HepG2 (cell line): ENCODE data around the gene GNAL. TPM values are rescaled to one million over a fixed set of nuclear protein-coding genes. Genes with fewer than 3 reads are reported as not detected.

Experiments used
- ATAC-seq: fragments of 200-7000 bp; cut with Tn5 transposase; 3 replicates; pipeline ENCODE4 v1.9.1; 2020; ENCODE audit warnings: mild to moderate bottlenecking, moderate library complexity
- BruUV-seq: library from RNA; stranded (reverse); fragments of 400-500 nt; replicated peaks from 2 replicates; lab custom pipeline; 2021; lab: Mats Ljungman, UMichigan
- CTCF ChIA-PET: fragments of 300-600 bp; formaldehyde crosslinking; extraction: SDS; loops from one replicate; lab custom pipeline; 2021; ENCODE audit warnings: low total read pairs, inconsistent platforms, low intra/inter-chr PET ratio; lab: Yijun Ruan, JAX
- POLR2A ChIA-PET: fragments of 350-600 bp; sonication (Branson Sonifier 250); formaldehyde crosslinking; loops from one replicate; lab custom pipeline; 2020; ENCODE audit warnings: antibody characterized with exemption, inconsistent platforms; lab: Yijun Ruan, JAX
- DNase-seq: peaks from one replicate; pipeline ENCODE4 v3.0.0-alpha.2; 2015; ENCODE audit warnings: low spot score
- FAIRE-seq: peaks from 3 replicates; lab custom pipeline; 2011; peaks lifted over from hg19 to GRCh38; lab: Jason Lieb, UNC
- H2AFZ ChIP-seq: one replicate; pipeline ENCODE4 v1.6.1; 2011; ENCODE audit warnings: low read length, inconsistent platforms
- H3K27ac ChIP-seq: fragments of 300-600 bp; 3 replicates; pipeline ENCODE4 v1.8.0; 2011; ENCODE audit warnings: mixed run types, mild to moderate bottlenecking, mixed read lengths, low read length, inconsistent platforms; ENCODE audit not compliant: insufficient read depth; ENCODE audit errors: extremely low read length
- H3K27me3 ChIP-seq, 2 experiments: fragments of 200-600 bp in 1 of 2; 2 replicates in 1 of 2; 3 replicates in 1 of 2; pipeline versions ENCODE4 v1.6.0 to v1.8.0; 2011; ENCODE audit warnings: low read length in 2 of 2, mild to moderate bottlenecking in 2 of 2, moderate library complexity in 2 of 2, inconsistent platforms in 1 of 2; ENCODE audit not compliant: insufficient read depth in 2 of 2, control insufficient read depth in 1 of 2
- H3K36me3 ChIP-seq, 2 experiments: fragments of 200-600 bp in 1 of 2; replicated peaks in 1 of 2; 2 replicates in 1 of 2; 3 replicates in 1 of 2; pipeline versions ENCODE4 v1.5.1 to v1.8.0; 2011; ENCODE audit warnings: low read length in 2 of 2, inconsistent platforms in 1 of 2; ENCODE audit not compliant: insufficient read depth in 2 of 2, control insufficient read depth in 1 of 2
- H3K4me1 ChIP-seq: 2 replicates; pipeline ENCODE4 v1.5.1; 2012; ENCODE audit warnings: low read length, inconsistent platforms; ENCODE audit not compliant: insufficient read depth
- H3K4me2 ChIP-seq: 2 replicates; pipeline ENCODE4 v1.6.0; 2011; ENCODE audit warnings: low read depth, low read length, inconsistent platforms
- H3K4me3 ChIP-seq, 3 experiments: fragments of 200-600 bp in 1 of 3; sonication (generic), shearing (Covaris generic) in 1 of 3; replicated peaks in 1 of 3; 2 replicates each; pipeline ENCODE4 v1.5.1; 2011 to 2016; ENCODE audit warnings: low read length in 3 of 3, inconsistent platforms in 2 of 3, low read depth in 2 of 3, mild to moderate bottlenecking in 2 of 3, control low read depth in 1 of 3, mixed read lengths in 1 of 3; ENCODE audit not compliant: insufficient read depth in 1 of 3
- H3K79me2 ChIP-seq: one replicate; pipeline ENCODE4 v1.6.1; 2011; ENCODE audit warnings: low read length, inconsistent platforms; ENCODE audit not compliant: insufficient read depth
- H3K9ac ChIP-seq: 2 replicates; pipeline ENCODE4 v1.6.0; 2011; ENCODE audit warnings: mild to moderate bottlenecking, low read depth, low read length, inconsistent platforms; ENCODE audit not compliant: insufficient read depth
- H3K9me3 ChIP-seq: 2 replicates; pipeline ENCODE4 v1.5.1; 2012; ENCODE audit warnings: mild to moderate bottlenecking, low read length
- H4K20me1 ChIP-seq: 2 replicates; pipeline ENCODE4 v1.6.0; 2011; ENCODE audit warnings: inconsistent platforms, mild to moderate bottlenecking, low read length, moderate library complexity; ENCODE audit not compliant: insufficient read depth
- AHR ChIP-seq: IDR thresholded peaks from 2 replicates; pipeline ENCODE4 v1.6.1; 2018; ENCODE audit warnings: missing genetic modification reagents, missing compliant biosample characterization
- BCL6 ChIP-seq: IDR thresholded peaks from 2 replicates; pipeline ENCODE4 v1.6.1; 2016; ENCODE audit warnings: missing genetic modification reagents, missing compliant biosample characterization
- CBX5 ChIP-seq: sonication (generic); formaldehyde crosslinking; IDR thresholded peaks from 2 replicates; pipeline ENCODE4 v1.4.0; 2020; ENCODE audit warnings: missing genetic modification reagents, borderline replicate concordance
- FOSL2 ChIP-seq: sonication (generic); formaldehyde crosslinking; IDR thresholded peaks from 2 replicates; pipeline ENCODE4 v1.4.0; 2020; ENCODE audit warnings: missing genetic modification reagents
- HDAC6 ChIP-seq: fragments of 200-600 bp; sonication (generic); IDR thresholded peaks from 2 replicates; pipeline ENCODE4 v1.7.0; 2017; ENCODE audit warnings: mild to moderate bottlenecking, antibody characterized with exemption, low read length, low read depth
- IRF9 ChIP-seq: sonication (generic); formaldehyde crosslinking; IDR thresholded peaks from 2 replicates; pipeline ENCODE4 v1.8.0; 2022; ENCODE audit warnings: missing genetic modification reagents, mild to moderate bottlenecking, borderline replicate concordance
- JUNB ChIP-seq: sonication (generic); formaldehyde crosslinking; IDR thresholded peaks from 2 replicates; pipeline ENCODE4 v1.8.0; 2022; ENCODE audit warnings: missing genetic modification reagents, mild to moderate bottlenecking, borderline replicate concordance
- NCOR1 ChIP-seq: fragments of 200-600 bp; sonication (generic); IDR thresholded peaks from 2 replicates; pipeline ENCODE4 v1.7.0; 2017; ENCODE audit warnings: antibody characterized with exemption, low read length, borderline replicate concordance
- NRL ChIP-seq: sonication (generic); formaldehyde crosslinking; IDR thresholded peaks from 2 replicates; pipeline ENCODE4 v1.5.0; 2020; ENCODE audit warnings: missing genetic modification reagents, mild to moderate bottlenecking, moderate library complexity, borderline replicate concordance
- RFX5 ChIP-seq: IDR thresholded peaks from 2 replicates; pipeline ENCODE4 v1.6.1; 2011; ENCODE audit warnings: low read depth, low read length, improper control_type of control experiment
- SCMH1 ChIP-seq: sonication (generic); formaldehyde crosslinking; IDR thresholded peaks from 2 replicates; pipeline ENCODE4 v1.9.0; 2021; ENCODE audit warnings: missing genetic modification reagents, mild to moderate bottlenecking, borderline replicate concordance
- SKIL ChIP-seq: sonication (generic); formaldehyde crosslinking; IDR thresholded peaks from 2 replicates; pipeline ENCODE4 v1.8.0; 2022; ENCODE audit warnings: missing genetic modification reagents, mild to moderate bottlenecking, moderate library complexity, borderline replicate concordance
- ZNF274 ChIP-seq: sonication (generic); formaldehyde crosslinking; IDR thresholded peaks from 2 replicates; pipeline ENCODE4 v1.5.1; 2020; ENCODE audit warnings: mild to moderate bottlenecking, missing genetic modification reagents
- ZNF281 ChIP-seq: sonication (generic); formaldehyde crosslinking; IDR thresholded peaks from 2 replicates; pipeline ENCODE4 v1.4.0; 2020; ENCODE audit warnings: missing genetic modification reagents, borderline replicate concordance
- WGBS: methylation state at CpG from one replicate; pipeline ENCODE4 v1.1.6; 2017; ENCODE audit warnings: low lambda C conversion rate; 5-methylcytosine and 5-hydroxymethylcytosine counted together
- in situ Hi-C: cut with HindIII; loops from 2 replicates; pipeline ENCODE4 v1.10.0; 2017; ENCODE audit warnings: low pct_unique_long_range_greater_than_20kb; ENCODE audit not compliant: extremely low pct_ligation_motif_present
- intact Hi-C: fragments of 100-400 bp; cut with micrococcal nuclease; formaldehyde crosslinking; loops from one replicate; pipeline ENCODE4 v1.10.0; 2022; ENCODE audit not compliant: unreplicated experiment
- polyA plus RNA-seq, 8 experiments: library from polyadenylated mRNA; depleted of rRNA in 3 of 8; stranded (reverse) in 7 of 8; unstranded in 1 of 8; fragments of >200 nt; fragmentation: Illumina TruSeq in 4 of 8; extraction: Trizol in 4 of 8; gene quantifications; 2 replicates each; pipeline versions ENCODE4 v1.2.1 to v1.2.3, GENCODE V29; 2011 to 2016; ENCODE audit warnings: low read depth in 4 of 8, missing spikeins in 1 of 8, mixed read lengths in 1 of 8; ENCODE audit not compliant: insufficient read depth in 1 of 8
- total RNA-seq, 5 experiments: library from RNA; depleted of rRNA; stranded (reverse); fragments of >200 nt; fragmentation: Illumina TruSeq; extraction: Trizol; gene quantifications; 2 replicates each; pipeline ENCODE4 v1.2.3, GENCODE V29; 2016; ENCODE audit warnings: low read depth in 1 of 5

GNAL gene
- total and polyA plus RNA-seq, 2 of the 13 experiments (the other 11 are each of a cell fraction or from before 2014, with no cell fraction given) = 0.87 to 1.4 TPM

GRCh38 chr18:11676867-11677266 is 12.2 kb upstream of the GNAL start:
- H3K4me3 ChIP-seq = no peak overlapping the region
- BruUV-seq = no TSS peak
- no peaks in the 10 kb centered on the region for H3K79me2 ChIP-seq
- in situ Hi-C loops = no loop called here
- H4K20me1 ChIP-seq = no peaks in the 10 kb centered on the region
- H3K9me3 ChIP-seq = no peaks in the 10 kb centered on the region
- H3K27me3 ChIP-seq = peaks cover 0 to 18% of the 10 kb centered on the region in 2 experiments; a peak in 3 of 5 replicates
- no peak overlapping the region for H3K27ac ChIP-seq
- no peak overlapping the region for H3K9ac ChIP-seq
- intact Hi-C loops = no loop called here
- no peak overlapping the region for H3K4me2 ChIP-seq
- FAIRE-seq (no peak), ATAC-seq (no peak), DNase-seq (no peak)
- H3K4me1 ChIP-seq = no peaks in the 10 kb centered on the region
- no peaks in the 10 kb centered on the region for H3K36me3 ChIP-seq
- H2AFZ ChIP-seq = no peak overlapping the region
- ChIA-PET POLR2A (no interaction called here), CTCF (no interaction called here)
- TF ChIP-seq NRL (CRISPR knock-in tag) = no peak
- TF ChIP-seq FOSL2 = peak; percentile 51
- no peak for TF ChIP-seq HDAC6
- no peak for TF ChIP-seq ZNF281 (CRISPR knock-in tag)
- TF ChIP-seq JUNB (CRISPR knock-in tag) = no peak
- TF ChIP-seq BCL6 (CRISPR knock-in tag) = no peak
- WGBS = 14% methylated on average over 1 of the region's 6 CpGs

GRCh38 chr18:11678211-11678610 is 10.9 kb upstream of the GNAL start:
- ChIA-PET POLR2A (no interaction called here), CTCF (no interaction called here)
- no peaks in the 10 kb centered on the region for H3K9me3 ChIP-seq
- in situ Hi-C loops (no loop called here), intact Hi-C loops (no loop called here)
- no TSS peak for BruUV-seq
- no peak overlapping the region for H3K9ac ChIP-seq
- H3K27me3 ChIP-seq = peaks cover 0 to 12% of the 10 kb centered on the region in 2 experiments; a peak in 2 of 5 replicates
- H2AFZ ChIP-seq = no peak overlapping the region
- no peaks in the 10 kb centered on the region for H3K79me2 ChIP-seq
- no peak overlapping the region for H3K27ac ChIP-seq
- no peak overlapping the region for H3K4me2 ChIP-seq
- 35% methylated on average over 3 of the region's 3 CpGs for WGBS
- no peaks in the 10 kb centered on the region for H4K20me1 ChIP-seq
- ATAC-seq (no peak), FAIRE-seq (no peak), DNase-seq (no peak)
- no peaks in the 10 kb centered on the region for H3K36me3 ChIP-seq
- H3K4me3 ChIP-seq = no peak overlapping the region
- no peaks in the 10 kb centered on the region for H3K4me1 ChIP-seq
- TF ChIP-seq SCMH1 (CRISPR knock-in tag) = no peak
- TF ChIP-seq NCOR1 = no peak
- no peak for TF ChIP-seq SKIL (CRISPR knock-in tag)
- no peak for TF ChIP-seq ZNF274 (CRISPR knock-in tag)
- TF ChIP-seq CBX5 (CRISPR knock-in tag) = no peak
- no peak for TF ChIP-seq IRF9 (CRISPR knock-in tag)
- TF ChIP-seq RFX5 = no peak
- TF ChIP-seq AHR (CRISPR knock-in tag) = no peak
